ENCODE results near the gene LRRC61.

- no peak for TF ChIP-seq CTCF (CRISPR knock-in tag; IDR thresholded peaks at IDR 0.05)
- TF ChIP-seq ZFX (CRISPR knock-in tag; IDR thresholded peaks at IDR 0.05; ENCODE audit: low read depth): no peak
- no peak for TF ChIP-seq EP300 (IDR thresholded peaks at IDR 0.05; ENCODE audit: low read depth in 2 of 2, low read length in 2 of 2)
- no peak for TF ChIP-seq EP300 (CRISPR knock-in tag; IDR thresholded peaks at IDR 0.05; ENCODE audit: borderline replicate concordance)
- no peak for TF ChIP-seq MAFK (conservative IDR thresholded peaks at IDR 0.05 in 1 of 2, IDR thresholded peaks at IDR 0.05 in 1 of 2; ENCODE audit: low read length in 2 of 2)
- TF ChIP-seq, protein P1, sequence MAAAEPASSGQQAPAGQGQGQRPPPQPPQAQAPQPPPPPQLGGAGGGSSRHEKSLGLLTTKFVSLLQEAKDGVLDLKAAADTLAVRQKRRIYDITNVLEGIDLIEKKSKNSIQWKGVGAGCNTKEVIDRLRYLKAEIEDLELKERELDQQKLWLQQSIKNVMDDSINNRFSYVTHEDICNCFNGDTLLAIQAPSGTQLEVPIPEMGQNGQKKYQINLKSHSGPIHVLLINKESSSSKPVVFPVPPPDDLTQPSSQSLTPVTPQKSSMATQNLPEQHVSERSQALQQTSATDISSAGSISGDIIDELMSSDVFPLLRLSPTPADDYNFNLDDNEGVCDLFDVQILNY (CRISPR knock-in tag; conservative IDR thresholded peaks at IDR 0.05): no peak
- no peak for TF ChIP-seq ZNF512B (CRISPR knock-in tag; IDR thresholded peaks at IDR 0.05; ENCODE audit: borderline replicate concordance)
- no peak for TF ChIP-seq POLR2AphosphoS5 (IDR thresholded peaks at IDR 0.05; ENCODE audit: low read depth, low read length)
- no peak for TF ChIP-seq REST (IDR thresholded peaks at IDR 0.05; ENCODE audit: borderline replicate concordance in 1 of 2, low read depth in 1 of 2, low read length in 2 of 2)
Observed at GRCh38 chr7:150346922-150347321, 23.8 kb downstream of the LRRC61 start.

Measured in HepG2 (cell line).